MM.1S (cell line): ENCODE data around the gene RASD2.

Source experiments
- DNase-seq: peaks from one replicate; pipeline ENCODE4 v3.0.0-alpha.2; 2015
- H2AFZ ChIP-seq: fragments of 300-600 bp; sonication (generic); 2 replicates; pipeline ENCODE4 v1.6.0; 2016; ENCODE audit warnings: antibody characterized with exemption, low read length
- H3F3A ChIP-seq: fragments of 300-600 bp; sonication (generic); 2 replicates; pipeline ENCODE4 v1.6.1; 2016; ENCODE audit warnings: mild to moderate bottlenecking, antibody characterized with exemption, low read length, moderate library complexity, mixed read lengths; ENCODE audit not compliant: insufficient read depth
- H3K27ac ChIP-seq: fragments of 300-600 bp; sonication (generic); 2 replicates; pipeline ENCODE4 v1.5.1; 2016; ENCODE audit warnings: mild to moderate bottlenecking, low read length
- H3K27me3 ChIP-seq: fragments of 300-600 bp; sonication (generic); replicated peaks from 2 replicates; pipeline ENCODE4 v1.6.0; 2016; ENCODE audit warnings: low read length; ENCODE audit not compliant: insufficient read depth
- H3K36me3 ChIP-seq: fragments of 300-600 bp; sonication (generic); replicated peaks from 2 replicates; pipeline ENCODE4 v1.6.1; 2016; ENCODE audit warnings: mild to moderate bottlenecking, low read length, mixed read lengths; ENCODE audit not compliant: insufficient read depth
- H3K4me1 ChIP-seq: fragments of 300-600 bp; sonication (generic); 2 replicates; pipeline ENCODE4 v1.6.1; 2016; ENCODE audit warnings: low read length, mixed read lengths
- H3K4me2 ChIP-seq: fragments of 300-600 bp; sonication (generic); 2 replicates; pipeline ENCODE4 v1.6.0; 2016; ENCODE audit warnings: low read depth, low read length
- H3K4me3 ChIP-seq: fragments of 300-600 bp; sonication (generic); 2 replicates; pipeline ENCODE4 v1.5.1; 2016; ENCODE audit warnings: low read length, mixed read lengths
- H3K79me2 ChIP-seq: fragments of 300-600 bp; sonication (generic); 2 replicates; pipeline ENCODE4 v1.6.1; 2016; ENCODE audit warnings: mixed run types, low read length, mixed read lengths
- H3K9ac ChIP-seq: fragments of 300-600 bp; sonication (generic); 2 replicates; pipeline ENCODE4 v1.6.1; 2016; ENCODE audit warnings: low read length, mixed read lengths
- H3K9me2 ChIP-seq: fragments of 300-600 bp; sonication (generic); replicated peaks from 2 replicates; pipeline ENCODE4 v1.6.1; 2016; ENCODE audit warnings: mild to moderate bottlenecking, low read length, mixed read lengths; ENCODE audit not compliant: insufficient read depth
- H3K9me3 ChIP-seq: fragments of 300-600 bp; sonication (generic); replicated peaks from 2 replicates; pipeline ENCODE4 v1.6.1; 2016; ENCODE audit warnings: mild to moderate bottlenecking, low read length, mixed read lengths; ENCODE audit not compliant: insufficient read depth
- H4K20me1 ChIP-seq: fragments of 300-600 bp; sonication (generic); 2 replicates; pipeline ENCODE4 v1.6.1; 2016; ENCODE audit warnings: mild to moderate bottlenecking, low read length, moderate library complexity, mixed read lengths; ENCODE audit not compliant: insufficient read depth
- CTCF ChIP-seq: fragments of 300-600 bp; sonication (generic); IDR thresholded peaks from 2 replicates; pipeline ENCODE4 v1.5.1; 2016; ENCODE audit warnings: antibody characterized with exemption, low read length, mixed read lengths
- EZH2 ChIP-seq: fragments of 300-600 bp; sonication (generic); optimal IDR thresholded peaks from 2 replicates; pipeline ENCODE3; 2017; ENCODE audit warnings: low read depth, mild to moderate bottlenecking, antibody characterized with exemption, low read length, mixed read lengths
- EZH2phosphoT487 ChIP-seq: fragments of 300-600 bp; sonication (generic); IDR thresholded peaks from 2 replicates; pipeline ENCODE4 v1.6.1; 2018; ENCODE audit warnings: antibody characterized with exemption, low read length

Gene RASD2

GRCh38 chr22:35555483-35555890 lies 14.9 kb downstream of the RASD2 start:
- Histone ChIP-seq H3F3A (peaks cover 3% of the 10 kb centered on the region; the same call in 1 of the 2 replicates), H3K36me3 (no peaks in the 10 kb centered on the region), H3K9me2 (no peaks in the 10 kb centered on the region), H3K27ac (no peak overlapping the region), H2AFZ (no peak overlapping the region), H3K4me1 (peaks cover 27% of the 10 kb centered on the region), H4K20me1 (no peaks in the 10 kb centered on the region), H3K9ac (no peak overlapping the region), H3K27me3 (no peaks in the 10 kb centered on the region), H3K9me3 (no peaks in the 10 kb centered on the region), H3K4me3 (no peak overlapping the region), H3K4me2 (no peak overlapping the region), H3K79me2 (no peaks in the 10 kb centered on the region)
- TF ChIP-seq EZH2phosphoT487 = no peak
- TF ChIP-seq CTCF = no peak
- TF ChIP-seq EZH2 = no peak
- no peak for DNase-seq

- no peak overlapping the region for H2AFZ ChIP-seq
- peaks cover 27% of the 10 kb centered on the region for H3K4me1 ChIP-seq
- TF ChIP-seq CTCF (no peak), EZH2phosphoT487 (no peak), EZH2 (no peak)
- H3F3A ChIP-seq = peaks cover 3% of the 10 kb centered on the region; the same call in 1 of the 2 replicates
- no peak overlapping the region for H3K27ac ChIP-seq
- H3K79me2 ChIP-seq = no peaks in the 10 kb centered on the region
- DNase-seq = no peak
- no peaks in the 10 kb centered on the region for H3K36me3 ChIP-seq
- no peaks in the 10 kb centered on the region for H3K27me3 ChIP-seq
- H3K4me2 ChIP-seq = no peak overlapping the region
- H4K20me1 ChIP-seq = no peaks in the 10 kb centered on the region
- no peaks in the 10 kb centered on the region for H3K9me2 ChIP-seq
- no peak overlapping the region for H3K4me3 ChIP-seq
- H3K9me3 ChIP-seq = no peaks in the 10 kb centered on the region
- H3K9ac ChIP-seq = no peak overlapping the region
These were observed 15.4 kb downstream of the RASD2 start for GRCh38 chr22:35555946-35556547.

DNA sequence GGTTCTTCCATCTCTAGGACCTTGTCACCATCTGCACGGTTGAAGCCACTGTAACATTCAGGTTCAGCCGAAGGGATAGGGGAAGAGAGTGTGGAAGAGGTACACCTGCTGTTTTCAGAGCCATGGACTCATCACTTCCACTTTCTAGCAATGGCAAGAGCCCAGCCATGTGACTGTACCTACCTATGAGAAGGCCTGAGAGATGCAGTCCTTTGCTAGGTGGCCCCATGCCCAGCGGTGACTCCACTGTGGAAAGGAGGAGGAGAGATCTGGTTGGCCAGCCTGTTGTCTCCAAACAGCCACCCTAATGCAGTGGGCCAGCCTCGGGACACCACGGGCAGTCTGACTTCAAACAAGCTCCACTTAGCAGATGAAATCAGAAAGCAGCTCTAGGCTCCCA lies 16.0 kb downstream of the RASD2 start:
- Histone ChIP-seq H3K79me2 (no peaks in the 10 kb centered on the region), H4K20me1 (no peaks in the 10 kb centered on the region), H3K9me3 (no peaks in the 10 kb centered on the region), H3K4me3 (no peak overlapping the region), H2AFZ (no peak overlapping the region), H3K9me2 (no peaks in the 10 kb centered on the region), H3K9ac (no peak overlapping the region), H3F3A (peaks cover 3% of the 10 kb centered on the region; the same call in 1 of the 2 replicates), H3K27ac (no peak overlapping the region), H3K27me3 (no peaks in the 10 kb centered on the region), H3K4me2 (no peak overlapping the region), H3K36me3 (no peaks in the 10 kb centered on the region), H3K4me1 (peaks cover 27% of the 10 kb centered on the region)
- DNase-seq = no peak
- TF ChIP-seq EZH2 (no peak), EZH2phosphoT487 (no peak), CTCF (no peak)
